CD14-positive monocyte (primary cell): ENCODE data around the gene SLC16A9. TPM values are rescaled to one million over a fixed set of nuclear protein-coding genes. Genes with fewer than 3 reads are reported as not detected.

Source experiments
- DNase-seq, 3 donors: peaks; one replicate each; pipeline ENCODE4 v3.0.0-alpha.2; 2011 to 2022
- H2AFZ ChIP-seq: 2 replicates; pipeline ENCODE4 v1.6.0; 2012; ENCODE audit warnings: mild to moderate bottlenecking, low read depth, low read length, inconsistent platforms; ENCODE audit not compliant: insufficient read depth, poor library complexity, severe bottlenecking
- H3K27ac ChIP-seq, 2 donors: 1 replicate in 1 of 2; 2 replicates in 1 of 2; pipeline ENCODE4 v1.5.1; 2012 to 2013; ENCODE audit warnings: low read length in 2 of 2, control low read depth in 1 of 2, inconsistent platforms in 1 of 2, low read depth in 1 of 2, mild to moderate bottlenecking in 1 of 2
- H3K27me3 ChIP-seq, 2 donors: one replicate each; pipeline versions ENCODE4 v1.6.0 to v1.6.1; 2011 to 2013; ENCODE audit warnings: low read length in 2 of 2; ENCODE audit not compliant: control insufficient read depth in 2 of 2, insufficient read depth in 2 of 2
- H3K36me3 ChIP-seq, 2 donors: replicated peaks in 1 of 2; 1 replicate in 1 of 2; 2 replicates in 1 of 2; pipeline versions ENCODE4 v1.5.1 to v1.6.1; 2012 to 2013; ENCODE audit warnings: low read length in 2 of 2, control low read depth in 1 of 2, inconsistent platforms in 1 of 2, mild to moderate bottlenecking in 1 of 2; ENCODE audit not compliant: insufficient read depth in 2 of 2, control insufficient read depth in 1 of 2
- H3K4me1 ChIP-seq, 2 donors: 1 replicate in 1 of 2; 2 replicates in 1 of 2; pipeline versions ENCODE4 v1.5.1 to v1.6.1; 2012 to 2013; ENCODE audit warnings: low read length in 2 of 2, control low read depth in 1 of 2, inconsistent platforms in 1 of 2, mild to moderate bottlenecking in 1 of 2, moderate library complexity in 1 of 2; ENCODE audit not compliant: insufficient read depth in 2 of 2, control insufficient read depth in 1 of 2
- H3K4me2 ChIP-seq: replicated peaks from 2 replicates; pipeline ENCODE3; 2012; ENCODE audit warnings: low read length, moderate library complexity, mild to moderate bottlenecking; ENCODE audit not compliant: poor library complexity, severe bottlenecking; ENCODE audit errors: extremely low read depth
- H3K4me3 ChIP-seq, 3 experiments: fragments of 200-600 bp in 1 of 3; sonication (generic) in 1 of 3; replicated peaks in 1 of 3; 1 replicate in 2 of 3; 2 replicates in 1 of 3; pipeline ENCODE4 v1.5.1; 2011 to 2013; ENCODE audit warnings: low read length in 3 of 3, mild to moderate bottlenecking in 3 of 3, control low read depth in 2 of 3, low read depth in 2 of 3, inconsistent platforms in 1 of 3, moderate library complexity in 1 of 3
- H3K79me2 ChIP-seq: 2 replicates; pipeline ENCODE4 v1.6.0; 2012; ENCODE audit warnings: mild to moderate bottlenecking, control low read depth, inconsistent platforms, low read length, moderate library complexity; ENCODE audit not compliant: insufficient read depth
- H3K9ac ChIP-seq: 2 replicates; pipeline ENCODE4 v1.6.0; 2017; ENCODE audit warnings: low read length, mild to moderate bottlenecking; ENCODE audit not compliant: insufficient read depth, poor library complexity, severe bottlenecking
- H3K9me3 ChIP-seq, 2 donors: replicated peaks in 1 of 2; 1 replicate in 1 of 2; 2 replicates in 1 of 2; pipeline versions ENCODE4 v1.5.1 to v1.6.1; 2012 to 2013; ENCODE audit warnings: low read length in 2 of 2, control low read depth in 1 of 2; ENCODE audit not compliant: control insufficient read depth in 1 of 2, insufficient read depth in 1 of 2
- H4K20me1 ChIP-seq: 2 replicates; pipeline ENCODE4 v1.6.0; 2012; ENCODE audit warnings: mild to moderate bottlenecking, low read length, control low read depth, moderate library complexity; ENCODE audit not compliant: insufficient read depth
- H3K27ac Mint-ChIP-seq, 7 donors: one replicate each; pipeline ENCODE4 v1.8.0; 2020; ENCODE audit warnings: mild to moderate bottlenecking in 7 of 7, mixed read lengths in 7 of 7, moderate library complexity in 6 of 7, inconsistent platforms in 2 of 7
- H3K27me3 Mint-ChIP-seq, 3 donors: one replicate each; pipeline ENCODE4 v1.8.0; 2021 to 2022; ENCODE audit warnings: low read depth in 3 of 3, mild to moderate bottlenecking in 3 of 3, mixed read lengths in 3 of 3, moderate library complexity in 3 of 3, inconsistent platforms in 1 of 3
- H3K36me3 Mint-ChIP-seq, 2 donors: one replicate each; pipeline ENCODE4 v1.8.0; 2020; ENCODE audit warnings: mixed read lengths in 2 of 2, inconsistent platforms in 1 of 2, mild to moderate bottlenecking in 1 of 2
- H3K4me1 Mint-ChIP-seq: one replicate; pipeline ENCODE4 v1.8.0; 2020; ENCODE audit warnings: mild to moderate bottlenecking, mixed read lengths
- H3K4me3 Mint-ChIP-seq, 2 donors: one replicate each; pipeline ENCODE4 v1.8.0; 2020; ENCODE audit warnings: mild to moderate bottlenecking in 2 of 2, mixed read lengths in 2 of 2, moderate library complexity in 1 of 2
- H3K9me3 Mint-ChIP-seq, 7 donors: one replicate each; pipeline ENCODE4 v1.8.0; 2020 to 2022; ENCODE audit warnings: mixed read lengths in 7 of 7, mild to moderate bottlenecking in 6 of 7, moderate library complexity in 6 of 7, inconsistent platforms in 2 of 7
- WGBS: methylation state at CpG from one replicate; pipeline ENCODE4 v1.1.5; 2013; ENCODE audit warnings: missing lambda C conversion rate; ENCODE audit not compliant: insufficient coverage; 5-methylcytosine and 5-hydroxymethylcytosine counted together
- intact Hi-C, 2 donors: fragments of 100-400 bp; cut with micrococcal nuclease; formaldehyde crosslinking; loops; one replicate each; pipeline versions ENCODE4 v1.15.0 to v1.15.1; 2023
- polyA plus RNA-seq, 3 donors: library from polyadenylated mRNA; depleted of rRNA in 1 of 3; unstranded in 2 of 3; stranded (reverse) in 1 of 3; fragments of 300-500 nt in 2 of 3; fragments of >200 nt in 1 of 3; fragmentation: Illumina TruSeq in 2 of 3; gene quantifications; 1 replicate in 2 of 3; 2 replicates in 1 of 3; pipeline ENCODE4 v1.2.3, GENCODE V29; 2012 to 2021
- TF ChIP-seq, protein P1 (sequence below): fragments of 200-600 bp; IDR thresholded peaks from one replicate; pipeline ENCODE4 v1.8.0; 2022; ENCODE audit warnings: antibody characterized with exemption, mild to moderate bottlenecking

The SLC16A9 gene
- polyA plus RNA-seq, 3 donors = not detected

GRCh38 chr10:59631237-59631636 is 78.4 kb downstream of the SLC16A9 start:
- no peak overlapping the region for H3K4me3 ChIP-seq
- DNase-seq = no peak
- H4K20me1 ChIP-seq = no peaks in the 10 kb centered on the region
- peaks cover 2% of the 10 kb centered on the region for H3K4me1 Mint-ChIP-seq
- H3K4me3 Mint-ChIP-seq = no peak overlapping the region
- TF ChIP-seq, protein P1, sequence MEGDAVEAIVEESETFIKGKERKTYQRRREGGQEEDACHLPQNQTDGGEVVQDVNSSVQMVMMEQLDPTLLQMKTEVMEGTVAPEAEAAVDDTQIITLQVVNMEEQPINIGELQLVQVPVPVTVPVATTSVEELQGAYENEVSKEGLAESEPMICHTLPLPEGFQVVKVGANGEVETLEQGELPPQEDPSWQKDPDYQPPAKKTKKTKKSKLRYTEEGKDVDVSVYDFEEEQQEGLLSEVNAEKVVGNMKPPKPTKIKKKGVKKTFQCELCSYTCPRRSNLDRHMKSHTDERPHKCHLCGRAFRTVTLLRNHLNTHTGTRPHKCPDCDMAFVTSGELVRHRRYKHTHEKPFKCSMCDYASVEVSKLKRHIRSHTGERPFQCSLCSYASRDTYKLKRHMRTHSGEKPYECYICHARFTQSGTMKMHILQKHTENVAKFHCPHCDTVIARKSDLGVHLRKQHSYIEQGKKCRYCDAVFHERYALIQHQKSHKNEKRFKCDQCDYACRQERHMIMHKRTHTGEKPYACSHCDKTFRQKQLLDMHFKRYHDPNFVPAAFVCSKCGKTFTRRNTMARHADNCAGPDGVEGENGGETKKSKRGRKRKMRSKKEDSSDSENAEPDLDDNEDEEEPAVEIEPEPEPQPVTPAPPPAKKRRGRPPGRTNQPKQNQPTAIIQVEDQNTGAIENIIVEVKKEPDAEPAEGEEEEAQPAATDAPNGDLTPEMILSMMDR = no peak
- H3K27me3 Mint-ChIP-seq = peaks cover 0 to 3% (median 2%) of the 10 kb centered on the region in 3 donors
- H3K27ac Mint-ChIP-seq = no peak overlapping the region
- H3K4me1 ChIP-seq = peaks cover 1 to 2% of the 10 kb centered on the region in 2 donors
- no peaks in the 10 kb centered on the region for H3K27me3 ChIP-seq
- H3K4me2 ChIP-seq = no peak overlapping the region
- no peaks in the 10 kb centered on the region for H3K36me3 Mint-ChIP-seq
- H3K27ac ChIP-seq = no peak overlapping the region
- no peak overlapping the region for H3K9ac ChIP-seq
- H3K9me3 Mint-ChIP-seq = no peaks in the 10 kb centered on the region
- no peaks in the 10 kb centered on the region for H3K36me3 ChIP-seq
- H2AFZ ChIP-seq = no peak overlapping the region
- intact Hi-C loops = no loop called here
- no peaks in the 10 kb centered on the region for H3K9me3 ChIP-seq
- H3K79me2 ChIP-seq = no peaks in the 10 kb centered on the region

GRCh38 chr10:59628965-59629364 is 80.7 kb downstream of the SLC16A9 start:
- Mint-ChIP-seq H3K4me1 (peaks cover 5% of the 10 kb centered on the region), H3K27me3 (peaks cover 0 to 3% (median 2%) of the 10 kb centered on the region in 3 donors), H3K36me3 (no peaks in the 10 kb centered on the region), H3K27ac (no peak overlapping the region), H3K9me3 (no peaks in the 10 kb centered on the region), H3K4me3 (no peak overlapping the region)
- no peaks in the 10 kb centered on the region for H3K79me2 ChIP-seq
- no peaks in the 10 kb centered on the region for H3K27me3 ChIP-seq
- TF ChIP-seq, protein P1 = no peak
- H2AFZ ChIP-seq = no peak overlapping the region
- intact Hi-C loops = loop anchor here (5.0 to 10.0 kb wide), 5 partner anchors 176 to 1026 kb away; no protein-coding TSS in a partner anchor
- no peaks in the 10 kb centered on the region for H3K36me3 ChIP-seq
- no peak overlapping the region for H3K4me3 ChIP-seq
- no peak overlapping the region for H3K9ac ChIP-seq
- H3K4me2 ChIP-seq = no peak overlapping the region
- no peak for DNase-seq
- H3K4me1 ChIP-seq = peaks cover 4% of the 10 kb centered on the region in 2 donors
- no peak overlapping the region for H3K27ac ChIP-seq
- WGBS = 80% methylated on average over 1 of the region's 4 CpGs
- H3K9me3 ChIP-seq = no peaks in the 10 kb centered on the region
- no peaks in the 10 kb centered on the region for H4K20me1 ChIP-seq
